Neural cell (in vitro differentiated cells): Measurements from ENCODE around the gene EXOC6B. TPM values are rescaled to one million over a fixed set of nuclear protein-coding genes. Genes with fewer than 3 reads are reported as not detected.

Source experiments
- H2AFZ ChIP-seq: fragments of 200-600, 300-800 bp; sonication (generic), shearing (Covaris generic); 2 replicates; pipeline ENCODE4 v1.6.0; 2014; ENCODE audit warnings: low read depth, mild to moderate bottlenecking, antibody characterized with exemption, low read length, moderate library complexity
- H3F3A ChIP-seq: fragments of 200-600 bp; shearing (Covaris generic); 2 replicates; pipeline ENCODE4 v1.6.1; 2016; ENCODE audit warnings: mild to moderate bottlenecking, moderate library complexity, mixed read lengths, antibody characterized with exemption, low read length; ENCODE audit not compliant: insufficient read depth, poor library complexity, severe bottlenecking
- H3K27ac ChIP-seq: fragments of 200-600, 300-800 bp; sonication (generic), shearing (Covaris generic); 2 replicates; pipeline ENCODE4 v1.5.1; 2014; ENCODE audit warnings: mild to moderate bottlenecking, low read length, moderate library complexity
- H3K27me3 ChIP-seq: fragments of 300-800, 200-600 bp; sonication (generic), shearing (Covaris generic); 2 replicates; pipeline ENCODE4 v1.6.0; 2014; ENCODE audit warnings: mild to moderate bottlenecking, low read depth, low read length, moderate library complexity; ENCODE audit not compliant: insufficient read depth
- H3K36me3 ChIP-seq: fragments of 300-800, 200-600 bp; sonication (generic), shearing (Covaris generic); 2 replicates; pipeline ENCODE4 v1.5.1; 2014; ENCODE audit warnings: mild to moderate bottlenecking, antibody characterized with exemption, low read length, moderate library complexity; ENCODE audit not compliant: insufficient read depth
- H3K4me2 ChIP-seq: fragments of 300-800, 200-600 bp; sonication (generic), shearing (Covaris generic); 2 replicates; pipeline ENCODE4 v1.6.0; 2014; ENCODE audit warnings: mild to moderate bottlenecking, low read length
- H3K4me3 ChIP-seq: fragments of 300-800, 200-600 bp; sonication (generic), shearing (Covaris generic); 2 replicates; pipeline ENCODE4 v1.5.1; 2014; ENCODE audit warnings: mild to moderate bottlenecking, low read length, moderate library complexity
- H3K79me2 ChIP-seq: fragments of 200-600 bp; shearing (Covaris generic); replicated peaks from 2 replicates; pipeline ENCODE4 v1.6.0; 2014; ENCODE audit warnings: mild to moderate bottlenecking, low read length, moderate library complexity; ENCODE audit not compliant: insufficient read depth
- H3K9ac ChIP-seq: fragments of 300-800, 200-600 bp; sonication (generic), shearing (Covaris generic); 2 replicates; pipeline ENCODE4 v1.6.1; 2016; ENCODE audit warnings: mild to moderate bottlenecking, low read length, mixed read lengths
- H3K9me2 ChIP-seq: fragments of 200-600 bp; shearing (Covaris generic); 2 replicates; pipeline ENCODE4 v1.6.1; 2016; ENCODE audit warnings: mild to moderate bottlenecking, low read length, mixed read lengths; ENCODE audit not compliant: insufficient read depth
- H3K9me3 ChIP-seq: fragments of 200-600, 300-800 bp; sonication (generic), shearing (Covaris generic); 2 replicates; pipeline ENCODE4 v1.6.1; 2016; ENCODE audit warnings: mild to moderate bottlenecking, mixed run types, low read length, moderate library complexity, mixed read lengths
- H4K20me1 ChIP-seq: fragments of 200-600 bp; shearing (Covaris generic); 2 replicates; pipeline ENCODE4 v1.6.1; 2016; ENCODE audit warnings: mild to moderate bottlenecking, mixed run types; ENCODE audit not compliant: insufficient read depth
- CTCF ChIP-seq: fragments of 450-650 bp; IDR thresholded peaks from 2 replicates; pipeline ENCODE4 v1.5.1; 2014; ENCODE audit warnings: antibody characterized with exemption, mild to moderate bottlenecking, moderate library complexity; ENCODE audit not compliant: poor library complexity, severe bottlenecking
- MXI1 ChIP-seq: fragments of 450-650 bp; conservative IDR thresholded peaks from 2 replicates; pipeline ENCODE4 v1.6.1; 2014; ENCODE audit warnings: antibody characterized with exemption, mild to moderate bottlenecking; ENCODE audit not compliant: poor library complexity, severe bottlenecking
- POLR2AphosphoS5 ChIP-seq: IDR thresholded peaks from 2 replicates; pipeline ENCODE4 v1.6.1; 2012
- RAD21 ChIP-seq: fragments of 450-650 bp; conservative IDR thresholded peaks from 2 replicates; pipeline ENCODE4 v1.6.1; 2014; ENCODE audit warnings: antibody characterized with exemption, mild to moderate bottlenecking, moderate library complexity
- SMC3 ChIP-seq: fragments of 450-650 bp; conservative IDR thresholded peaks from 2 replicates; pipeline ENCODE4 v1.6.1; 2014; ENCODE audit warnings: antibody characterized with exemption, mild to moderate bottlenecking, moderate library complexity; ENCODE audit not compliant: poor library complexity
- polyA plus RNA-seq: library from polyadenylated mRNA; depleted of rRNA; stranded (reverse); fragments of >200 nt; gene quantifications from 2 replicates; pipeline ENCODE4 v1.2.3, GENCODE V29; 2014
- TF ChIP-seq, protein P1 (sequence below): IDR thresholded peaks from 2 replicates; pipeline ENCODE4 v1.6.1; 2012; ENCODE audit warnings: borderline replicate concordance

Gene EXOC6B
- polyA plus RNA-seq, 1 donor from 2014 or later = 23.4 TPM

DNA sequence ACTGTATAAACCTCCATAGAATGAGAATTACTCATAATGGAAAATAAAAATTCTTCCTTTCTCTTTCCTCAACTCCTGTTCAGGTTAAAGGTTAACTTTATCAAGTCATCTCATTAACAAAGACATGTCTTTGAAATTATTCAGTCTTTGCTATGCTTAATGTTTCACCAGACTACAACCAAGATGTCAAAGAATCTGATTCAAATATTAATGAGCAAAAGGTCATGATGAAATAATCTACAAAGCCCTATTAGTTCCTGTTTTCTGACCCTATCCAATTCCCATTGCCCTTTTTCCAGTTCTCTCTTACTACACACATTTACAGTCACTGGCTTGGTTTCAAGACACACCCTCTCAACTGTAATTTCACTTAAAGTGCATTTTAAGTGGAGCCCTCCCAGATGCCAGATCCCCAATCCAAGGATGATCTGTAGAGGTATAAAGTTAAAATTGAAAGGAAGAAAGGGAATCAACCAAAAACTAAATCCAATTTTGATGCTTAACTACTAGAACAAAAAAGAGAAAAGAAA, 431.2 kb downstream of the EXOC6B start:
- Histone ChIP-seq H3K27me3 (no peaks in the 10 kb centered on the region), H3K79me2 (no peaks in the 10 kb centered on the region), H3K4me2 (no peak overlapping the region), H3K36me3 (no peaks in the 10 kb centered on the region), H3F3A (no peaks in the 10 kb centered on the region), H4K20me1 (no peaks in the 10 kb centered on the region), H3K9ac (no peak overlapping the region), H3K9me2 (no peaks in the 10 kb centered on the region), H3K9me3 (no peaks in the 10 kb centered on the region), H3K27ac (no peak overlapping the region), H2AFZ (no peak overlapping the region), H3K4me3 (no peak overlapping the region)
- TF ChIP-seq, protein P1, sequence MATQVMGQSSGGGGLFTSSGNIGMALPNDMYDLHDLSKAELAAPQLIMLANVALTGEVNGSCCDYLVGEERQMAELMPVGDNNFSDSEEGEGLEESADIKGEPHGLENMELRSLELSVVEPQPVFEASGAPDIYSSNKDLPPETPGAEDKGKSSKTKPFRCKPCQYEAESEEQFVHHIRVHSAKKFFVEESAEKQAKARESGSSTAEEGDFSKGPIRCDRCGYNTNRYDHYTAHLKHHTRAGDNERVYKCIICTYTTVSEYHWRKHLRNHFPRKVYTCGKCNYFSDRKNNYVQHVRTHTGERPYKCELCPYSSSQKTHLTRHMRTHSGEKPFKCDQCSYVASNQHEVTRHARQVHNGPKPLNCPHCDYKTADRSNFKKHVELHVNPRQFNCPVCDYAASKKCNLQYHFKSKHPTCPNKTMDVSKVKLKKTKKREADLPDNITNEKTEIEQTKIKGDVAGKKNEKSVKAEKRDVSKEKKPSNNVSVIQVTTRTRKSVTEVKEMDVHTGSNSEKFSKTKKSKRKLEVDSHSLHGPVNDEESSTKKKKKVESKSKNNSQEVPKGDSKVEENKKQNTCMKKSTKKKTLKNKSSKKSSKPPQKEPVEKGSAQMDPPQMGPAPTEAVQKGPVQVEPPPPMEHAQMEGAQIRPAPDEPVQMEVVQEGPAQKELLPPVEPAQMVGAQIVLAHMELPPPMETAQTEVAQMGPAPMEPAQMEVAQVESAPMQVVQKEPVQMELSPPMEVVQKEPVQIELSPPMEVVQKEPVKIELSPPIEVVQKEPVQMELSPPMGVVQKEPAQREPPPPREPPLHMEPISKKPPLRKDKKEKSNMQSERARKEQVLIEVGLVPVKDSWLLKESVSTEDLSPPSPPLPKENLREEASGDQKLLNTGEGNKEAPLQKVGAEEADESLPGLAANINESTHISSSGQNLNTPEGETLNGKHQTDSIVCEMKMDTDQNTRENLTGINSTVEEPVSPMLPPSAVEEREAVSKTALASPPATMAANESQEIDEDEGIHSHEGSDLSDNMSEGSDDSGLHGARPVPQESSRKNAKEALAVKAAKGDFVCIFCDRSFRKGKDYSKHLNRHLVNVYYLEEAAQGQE = no peak
- TF ChIP-seq MXI1 = no peak

GRCh38 chr2:72389447-72389846, 436.4 kb downstream of the EXOC6B start:
- no peak overlapping the region for H3K27ac ChIP-seq
- H3K4me3 ChIP-seq = no peak overlapping the region
- H4K20me1 ChIP-seq = no peaks in the 10 kb centered on the region
- H3K79me2 ChIP-seq = no peaks in the 10 kb centered on the region
- H3K27me3 ChIP-seq = no peaks in the 10 kb centered on the region
- H3K4me2 ChIP-seq = no peak overlapping the region
- H3F3A ChIP-seq = no peaks in the 10 kb centered on the region
- no peaks in the 10 kb centered on the region for H3K36me3 ChIP-seq
- H3K9me3 ChIP-seq = peaks cover 6% of the 10 kb centered on the region
- H2AFZ ChIP-seq = no peak overlapping the region
- TF ChIP-seq POLR2AphosphoS5 (no peak), RAD21 (no peak), CTCF (no peak)
- no peak overlapping the region for H3K9ac ChIP-seq
- H3K9me2 ChIP-seq = no peaks in the 10 kb centered on the region

DNA sequence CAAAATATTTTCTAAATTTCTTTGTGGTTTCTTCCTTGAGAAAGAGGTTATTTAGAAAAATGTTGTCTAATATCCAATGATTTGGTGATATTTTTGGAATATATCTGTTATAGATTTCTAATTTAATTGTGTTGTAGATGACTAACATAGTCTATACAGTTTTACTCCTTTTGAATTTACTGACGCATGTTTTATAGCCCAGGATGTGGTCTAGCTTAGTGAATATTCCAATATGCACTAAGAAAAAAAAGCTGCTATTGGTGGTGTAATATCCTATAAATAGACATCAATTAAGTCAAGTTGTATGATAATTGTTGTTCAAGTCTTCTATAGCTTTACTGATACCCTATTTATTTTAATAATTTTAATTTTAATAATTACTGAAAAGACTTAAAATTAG, 437.6 kb downstream of the EXOC6B start:
- no peaks in the 10 kb centered on the region for H4K20me1 ChIP-seq
- no peaks in the 10 kb centered on the region for H3K27me3 ChIP-seq
- H3K9ac ChIP-seq = no peak overlapping the region
- no peaks in the 10 kb centered on the region for H3K79me2 ChIP-seq
- no peak for TF ChIP-seq CTCF
- TF ChIP-seq, protein P1 = no peak
- no peak for TF ChIP-seq MXI1
- TF ChIP-seq SMC3 = no peak
- TF ChIP-seq POLR2AphosphoS5 = no peak
- H3K4me2 ChIP-seq = no peak overlapping the region
- no peak overlapping the region for H3K27ac ChIP-seq
- no peaks in the 10 kb centered on the region for H3K36me3 ChIP-seq
- no peak overlapping the region for H3K4me3 ChIP-seq
- no peaks in the 10 kb centered on the region for H3F3A ChIP-seq
- H3K9me2 ChIP-seq = no peaks in the 10 kb centered on the region
- H2AFZ ChIP-seq = no peak overlapping the region
- peaks cover 6% of the 10 kb centered on the region for H3K9me3 ChIP-seq
